ENCODE data around the gene SRGAP1.
"Not testable (repeated sequence)": the region's sequence is repeated elsewhere in the genome, so short reads cannot be mapped to it uniquely, and the experiment has no call there.

The SRGAP1 gene

GRCh38 chr12:64122154-64122553 is 277.7 kb downstream of the SRGAP1 start:
- no peak for DNase-seq (ENCODE audit: low spot score)

- DNase-seq (ENCODE audit: low spot score): no peak
Observed at GRCh38 chr12:64122995-64123394, 278.5 kb downstream of the SRGAP1 start.

GRCh38 chr12:64123448-64123847 is 278.9 kb downstream of the SRGAP1 start:
- no peak for DNase-seq (ENCODE audit: low spot score)

- DNase-seq (ENCODE audit: low spot score): no peak
Observed at GRCh38 chr12:64124511-64125197, 280.2 kb downstream of the SRGAP1 start.

- DNase-seq (ENCODE audit: low spot score): no peak
Observed at GRCh38 chr12:64125913-64126312, 281.4 kb downstream of the SRGAP1 start.

GRCh38 chr12:64127811-64128210 is 283.3 kb downstream of the SRGAP1 start:
- no peak for DNase-seq (ENCODE audit: low spot score)

- DNase-seq (ENCODE audit: low spot score): no peak
Observed at GRCh38 chr12:64128366-64128765, 283.9 kb downstream of the SRGAP1 start.

GRCh38 chr12:64130476-64130875 is 286.0 kb downstream of the SRGAP1 start:
- not testable (repeated sequence) for DNase-seq (ENCODE audit: low spot score)

GRCh38 chr12:64131456-64131855 is 287.0 kb downstream of the SRGAP1 start:
- not testable (repeated sequence) for DNase-seq (ENCODE audit: low spot score)

- DNase-seq (ENCODE audit: low spot score): not testable (repeated sequence)
Observed at GRCh38 chr12:64132672-64133071, 288.2 kb downstream of the SRGAP1 start.

GRCh38 chr12:64137117-64137516 is 292.6 kb downstream of the SRGAP1 start:
- no peak for DNase-seq (ENCODE audit: low spot score)

GRCh38 chr12:64139021-64139420 is 294.5 kb downstream of the SRGAP1 start:
- no peak for DNase-seq (ENCODE audit: low spot score)

GRCh38 chr12:64142382-64142781 is 297.9 kb downstream of the SRGAP1 start:
- DNase-seq (ENCODE audit: low spot score): no peak

- DNase-seq (ENCODE audit: low spot score): no peak
Observed at GRCh38 chr12:64142784-64143183, 298.3 kb downstream of the SRGAP1 start.

- no peak for DNase-seq (ENCODE audit: low spot score)
Observed at GRCh38 chr12:64145226-64145625, 300.7 kb downstream of the SRGAP1 start.

GRCh38 chr12:64147011-64147631 is 302.6 kb downstream of the SRGAP1 start:
- DNase-seq (ENCODE audit: low spot score): no peak

GRCh38 chr12:64147875-64148274 is 303.4 kb downstream of the SRGAP1 start:
- DNase-seq (ENCODE audit: low spot score): no peak

GRCh38 chr12:64154677-64155076 is 310.2 kb downstream of the SRGAP1 start:
- DNase-seq (ENCODE audit: low spot score): no peak

GRCh38 chr12:64157110-64157509 is 312.6 kb downstream of the SRGAP1 start:
- DNase-seq (ENCODE audit: low spot score): no peak

GRCh38 chr12:64160021-64160710 is 315.7 kb downstream of the SRGAP1 start:
- DNase-seq (ENCODE audit: low spot score): no peak

GRCh38 chr12:64160711-64161060 is 316.2 kb downstream of the SRGAP1 start:
- DNase-seq (ENCODE audit: low spot score): no peak

- not testable (repeated sequence) for DNase-seq (ENCODE audit: low spot score)
Observed at GRCh38 chr12:64166606-64167005, 322.1 kb downstream of the SRGAP1 start.

GRCh38 chr12:64167041-64167440 is 322.5 kb downstream of the SRGAP1 start:
- DNase-seq (ENCODE audit: low spot score): not testable (repeated sequence)

All from iPS-NIHi11 (cell line).